AG10803 (cell line): ENCODE data around the gene SORCS3.

Source experiments
- DNase-seq: peaks from one replicate; pipeline ENCODE4 v3.0.0; 2010; ENCODE audit warnings: low read depth
- H3K4me3 ChIP-seq: 2 replicates; pipeline ENCODE4 v1.5.1; 2011; ENCODE audit warnings: mild to moderate bottlenecking, low read length, control low read depth
- TF ChIP-seq, protein P1 (sequence below): conservative IDR thresholded peaks from 2 replicates; pipeline ENCODE4 v1.5.1; 2011; ENCODE audit warnings: mild to moderate bottlenecking, low read length, control low read depth, inconsistent platforms

The SORCS3 gene

DNA sequence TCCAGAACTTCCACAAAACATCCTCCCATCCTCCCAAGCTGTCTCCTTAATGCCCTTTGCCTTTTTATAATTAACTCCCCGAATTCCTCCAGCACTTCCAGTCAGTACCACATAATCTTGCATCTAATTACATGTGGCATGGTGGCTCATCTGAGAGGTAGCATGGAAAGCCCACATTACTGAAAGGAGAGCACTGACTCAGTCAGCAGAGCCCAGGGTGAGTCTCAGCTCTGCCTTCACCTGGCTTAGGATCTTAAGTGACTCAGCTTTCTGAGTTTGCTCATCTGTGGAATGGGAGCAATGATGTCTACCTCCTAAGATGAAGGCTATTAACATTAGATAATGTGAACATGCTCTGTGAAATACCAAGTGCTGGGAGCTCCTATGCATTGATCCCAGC lies 433.9 kb downstream of the SORCS3 start:
- no peak overlapping the region for H3K4me3 ChIP-seq
- no peak for DNase-seq
- TF ChIP-seq, protein P1, sequence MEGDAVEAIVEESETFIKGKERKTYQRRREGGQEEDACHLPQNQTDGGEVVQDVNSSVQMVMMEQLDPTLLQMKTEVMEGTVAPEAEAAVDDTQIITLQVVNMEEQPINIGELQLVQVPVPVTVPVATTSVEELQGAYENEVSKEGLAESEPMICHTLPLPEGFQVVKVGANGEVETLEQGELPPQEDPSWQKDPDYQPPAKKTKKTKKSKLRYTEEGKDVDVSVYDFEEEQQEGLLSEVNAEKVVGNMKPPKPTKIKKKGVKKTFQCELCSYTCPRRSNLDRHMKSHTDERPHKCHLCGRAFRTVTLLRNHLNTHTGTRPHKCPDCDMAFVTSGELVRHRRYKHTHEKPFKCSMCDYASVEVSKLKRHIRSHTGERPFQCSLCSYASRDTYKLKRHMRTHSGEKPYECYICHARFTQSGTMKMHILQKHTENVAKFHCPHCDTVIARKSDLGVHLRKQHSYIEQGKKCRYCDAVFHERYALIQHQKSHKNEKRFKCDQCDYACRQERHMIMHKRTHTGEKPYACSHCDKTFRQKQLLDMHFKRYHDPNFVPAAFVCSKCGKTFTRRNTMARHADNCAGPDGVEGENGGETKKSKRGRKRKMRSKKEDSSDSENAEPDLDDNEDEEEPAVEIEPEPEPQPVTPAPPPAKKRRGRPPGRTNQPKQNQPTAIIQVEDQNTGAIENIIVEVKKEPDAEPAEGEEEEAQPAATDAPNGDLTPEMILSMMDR = no peak

DNA sequence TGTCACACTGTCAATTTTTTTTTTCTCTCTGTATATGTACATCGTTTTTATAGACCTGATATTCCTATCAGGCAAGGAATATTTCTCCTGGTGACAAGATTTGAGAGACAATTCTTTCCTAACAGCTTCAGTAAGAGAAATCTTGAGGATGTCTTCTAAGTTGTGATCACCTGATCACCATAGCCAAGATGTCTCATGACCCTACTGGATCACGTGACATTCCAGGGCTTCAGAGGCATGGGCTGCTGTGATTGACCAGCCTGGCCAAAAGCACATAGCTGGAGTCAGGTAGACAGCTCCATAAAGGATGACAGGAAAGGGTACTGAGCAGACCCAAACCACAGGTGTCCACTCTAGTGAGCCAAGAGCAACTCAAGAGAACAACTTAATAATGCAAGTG lies 444.9 kb downstream of the SORCS3 start:
- DNase-seq = no peak
- no peak overlapping the region for H3K4me3 ChIP-seq
- TF ChIP-seq, protein P1 = no peak

DNA sequence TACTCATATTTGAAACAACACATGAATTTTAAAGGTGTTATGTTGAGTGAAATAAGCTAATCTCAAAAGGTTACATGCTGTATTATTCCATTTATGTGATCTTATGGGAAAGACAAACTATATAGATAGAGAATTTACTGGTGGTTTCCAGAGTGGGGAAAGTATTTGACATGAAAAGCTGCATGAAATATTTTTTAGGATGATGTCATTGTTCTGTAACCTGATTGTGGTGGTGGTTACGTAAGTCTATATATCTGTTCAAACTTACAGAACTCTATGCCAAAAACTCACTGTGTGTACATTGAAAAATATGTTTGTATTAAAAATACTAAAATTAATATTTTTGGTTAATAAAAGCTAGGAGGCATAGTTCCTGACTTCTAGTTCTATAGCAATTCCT lies 453.0 kb downstream of the SORCS3 start:
- no peak for DNase-seq
- TF ChIP-seq, protein P1 = no peak
- H3K4me3 ChIP-seq = no peak overlapping the region

- DNase-seq = no peak
- TF ChIP-seq, protein P1 = no peak
- no peak overlapping the region for H3K4me3 ChIP-seq
These were observed 455.2 kb downstream of the SORCS3 start for GRCh38 chr10:105096316-105096715.

DNA sequence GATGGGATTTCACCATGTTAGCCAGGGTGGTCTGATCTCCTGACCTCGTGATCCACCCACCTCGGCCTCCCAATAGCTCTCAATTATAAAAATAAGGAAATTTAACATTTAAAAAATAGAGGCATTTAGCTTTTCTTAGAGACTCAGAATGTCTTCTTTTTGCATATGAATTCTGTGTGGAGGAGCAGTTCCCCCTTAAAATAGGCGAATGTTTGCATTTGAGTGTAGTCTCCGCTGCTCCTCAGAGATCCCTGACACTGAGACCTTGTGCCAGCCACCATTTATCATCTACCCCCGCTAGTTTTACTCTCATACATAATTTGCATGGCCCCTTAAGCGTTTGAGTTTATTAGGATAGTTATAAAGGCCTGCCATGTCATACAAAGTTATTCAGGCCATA lies 461.9 kb downstream of the SORCS3 start:
- TF ChIP-seq, protein P1 = no peak
- no peak for DNase-seq
- H3K4me3 ChIP-seq = no peak overlapping the region

GRCh38 chr10:105104297-105104696 lies 463.2 kb downstream of the SORCS3 start:
- TF ChIP-seq, protein P1 = no peak
- no peak overlapping the region for H3K4me3 ChIP-seq
- DNase-seq = no peak

- no peak for DNase-seq
- TF ChIP-seq, protein P1 = no peak
- H3K4me3 ChIP-seq = no peak overlapping the region
These were observed 468.1 kb downstream of the SORCS3 start for GRCh38 chr10:105109164-105109563.
